ENCODE measurements around the gene ZNF865. TPM values are rescaled to one million over a fixed set of nuclear protein-coding genes. Genes with fewer than 3 reads are reported as not detected.

ZNF865 gene
- total and polyA plus RNA-seq, 4 donors, result 1.1 to 16.4 (median 9.6) TPM

DNA sequence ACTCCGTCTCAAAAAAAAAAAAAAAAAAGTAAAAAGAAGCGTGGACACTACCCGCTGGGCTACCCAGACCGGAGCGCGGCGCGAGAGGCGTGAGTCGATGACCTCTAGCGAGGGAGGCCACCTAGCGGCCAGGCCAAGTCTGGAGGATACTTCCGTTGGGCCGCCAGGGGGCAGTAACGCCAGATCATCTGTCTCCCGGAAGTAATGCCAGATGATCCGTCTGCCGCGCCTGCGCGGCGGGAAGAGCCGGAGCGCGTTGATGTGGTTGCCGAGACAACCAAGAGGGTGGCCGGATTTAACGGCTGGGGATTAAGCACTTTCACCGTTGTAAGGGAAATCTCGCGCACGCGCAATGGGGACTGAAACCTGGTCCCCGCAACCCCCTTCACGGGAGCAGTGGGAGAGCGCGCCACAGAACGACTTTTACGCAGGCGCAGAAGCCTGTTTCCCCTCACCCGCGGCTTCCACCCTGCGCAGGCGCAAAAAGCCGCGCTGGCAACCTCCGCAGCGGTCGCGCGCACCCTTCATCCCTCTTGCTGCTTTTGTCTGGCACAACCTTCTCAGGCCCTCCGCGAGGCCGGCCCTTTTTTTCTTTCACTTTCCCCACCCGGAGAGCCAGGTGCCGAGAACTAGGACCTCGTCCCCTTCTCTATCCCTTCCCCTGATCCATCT is 48.3 kb downstream of the ZNF865 start:
- H3K9me3 ChIP-seq (ENCODE audit: control insufficient read depth, low read length), result no peaks in the 10 kb centered on the region
- H3K27ac ChIP-seq (ENCODE audit: low read depth in 1 of 2, low read length in 2 of 2), result peak overlapping the region in 1 of 2 donors; percentile 97
- ATAC-seq (ENCODE audit: low FRiP score) (peak; percentile 90), DNase-seq (peak; percentile 99 to 100)
- no peaks in the 10 kb centered on the region for H3K36me3 ChIP-seq (ENCODE audit: control insufficient read depth in 1 of 2, insufficient read depth in 2 of 2, low read length in 1 of 2)
- WGBS, 2 donors, result 0% methylated on average over 48 to 57 of the region's 57 CpGs
- H3K4me3 ChIP-seq (ENCODE audit: low read length in 2 of 2), result peak overlapping the region; percentile 4 to 19
- peaks cover 0 to 6% of the 10 kb centered on the region in 2 donors for H3K4me1 ChIP-seq (ENCODE audit: control insufficient read depth in 1 of 2, insufficient read depth in 2 of 2, low read length in 2 of 2)
- H3K27me3 ChIP-seq (ENCODE audit: control insufficient read depth in 1 of 2, insufficient read depth in 2 of 2, low read length in 1 of 2), result no peaks in the 10 kb centered on the region
- intact Hi-C loops (cut with DNase I), result loop anchor here in 1 of 2 donors (1.0 to 10.0 kb wide), 2 partner anchors 22 to 471 kb away; partner anchors contain the start of genes EPN1 and ZNF787

DNA sequence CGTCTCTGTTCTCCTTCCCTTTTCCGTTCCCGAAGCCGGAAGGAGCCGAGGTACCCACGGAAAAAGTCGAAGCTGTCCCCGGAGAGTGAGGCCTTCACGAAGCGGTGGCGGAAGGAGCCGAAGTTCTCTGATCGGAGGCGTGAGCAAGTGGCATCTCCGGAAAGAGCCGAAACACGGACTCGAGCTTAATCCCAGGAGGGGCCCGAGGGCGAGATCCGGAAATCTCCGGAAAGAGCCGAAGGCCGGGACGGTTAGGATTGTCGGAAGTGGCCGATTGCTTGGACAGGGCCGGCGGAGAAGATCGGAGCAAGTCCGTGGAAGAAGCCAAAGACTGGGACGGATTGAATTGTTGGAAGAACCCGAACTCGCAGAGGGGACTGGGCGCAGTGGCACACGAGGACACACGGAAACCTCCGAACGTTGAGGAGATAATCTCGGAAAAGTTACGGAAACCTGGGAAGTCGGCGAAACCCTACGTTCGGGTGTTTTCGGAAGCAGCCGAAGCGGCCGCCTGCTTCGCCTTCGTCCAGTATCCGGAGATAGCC is 48.9 kb downstream of the ZNF865 start:
- peaks cover 0 to 6% of the 10 kb centered on the region in 2 donors for H3K4me1 ChIP-seq (ENCODE audit: control insufficient read depth in 1 of 2, insufficient read depth in 2 of 2, low read length in 2 of 2)
- no peaks in the 10 kb centered on the region for H3K27me3 ChIP-seq (ENCODE audit: control insufficient read depth in 1 of 2, insufficient read depth in 2 of 2, low read length in 1 of 2)
- WGBS, 2 donors, result 0% methylated on average over 52 of the region's 52 CpGs
- H3K27ac ChIP-seq (ENCODE audit: low read depth in 1 of 2, low read length in 2 of 2), result peak overlapping the region in 1 of 2 donors; percentile 97
- peak overlapping the region; percentile 39 to 57 for H3K4me3 ChIP-seq (ENCODE audit: low read length in 2 of 2)
- no peaks in the 10 kb centered on the region for H3K36me3 ChIP-seq (ENCODE audit: control insufficient read depth in 1 of 2, insufficient read depth in 2 of 2, low read length in 1 of 2)
- peak; percentile 99 to 100 for DNase-seq
- H3K9me3 ChIP-seq (ENCODE audit: control insufficient read depth, low read length), result no peaks in the 10 kb centered on the region
- intact Hi-C loops (cut with DNase I), result loop anchor here in 1 of 2 donors (1.0 to 10.0 kb wide), 2 partner anchors 21 to 470 kb away; partner anchors contain the start of genes EPN1 and ZNF787
- ATAC-seq (ENCODE audit: low FRiP score), result peak; percentile 94

DNA sequence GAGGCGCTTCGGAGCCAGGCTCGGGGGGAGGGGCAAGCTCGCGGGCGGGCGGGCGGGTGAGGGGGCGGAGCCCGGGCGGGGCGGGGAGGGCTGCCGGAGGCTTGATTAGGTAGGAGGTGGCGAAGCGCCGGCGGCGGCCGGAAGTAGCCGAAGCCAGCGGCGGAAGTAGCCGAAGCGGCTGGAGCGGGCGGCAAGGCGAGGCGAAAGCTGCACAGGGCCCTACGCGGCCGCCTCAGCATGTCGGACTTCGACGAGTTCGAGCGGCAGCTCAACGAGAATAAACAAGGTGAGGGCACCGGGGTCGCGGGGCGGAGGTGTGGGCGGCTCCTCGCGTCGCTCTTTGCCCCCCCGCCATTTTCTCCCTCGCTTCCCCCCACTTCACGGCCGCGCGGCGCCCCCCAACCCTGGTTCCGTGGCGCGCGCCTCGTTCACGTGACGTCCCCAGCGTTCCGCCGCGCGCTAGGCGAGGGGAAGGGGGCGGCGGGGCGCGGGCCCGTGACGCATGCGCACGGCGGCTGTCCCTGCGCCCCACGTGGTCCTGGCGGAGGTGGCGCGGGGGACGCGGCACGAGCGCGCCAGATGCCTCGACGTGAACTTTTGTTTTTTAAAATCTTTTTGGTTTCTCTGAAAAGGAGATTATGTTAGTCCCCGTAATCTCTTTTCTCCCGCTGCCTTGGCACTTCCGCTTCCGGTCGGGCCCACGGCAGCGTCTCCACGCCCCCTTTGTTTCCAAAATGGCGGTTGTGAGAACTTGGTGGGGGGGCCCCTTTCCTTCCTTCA is 49.6 kb downstream of the ZNF865 start, which contains the start of gene U2AF2:
U2AF2 (plus strand) TSS at position 168 of the 780 bp plus-strand sequence; CDS start at position 238, 70 bp downstream.
- H3K36me3 ChIP-seq (ENCODE audit: control insufficient read depth in 1 of 2, insufficient read depth in 2 of 2, low read length in 1 of 2), result no peaks in the 10 kb centered on the region
- no peaks in the 10 kb centered on the region for H3K27me3 ChIP-seq (ENCODE audit: control insufficient read depth in 1 of 2, insufficient read depth in 2 of 2, low read length in 1 of 2)
- no peaks in the 10 kb centered on the region for H3K9me3 ChIP-seq (ENCODE audit: control insufficient read depth, low read length)
- H3K4me3 ChIP-seq (ENCODE audit: low read length in 2 of 2), result peak within 1 kb of the TSS; percentile 70 to 88
- ATAC-seq (ENCODE audit: low FRiP score), result peak; percentile 86
- intact Hi-C loops (cut with DNase I), result loop anchor here in 1 of 2 donors (1.0 to 10.0 kb wide), 2 partner anchors 20 to 470 kb away; partner anchors contain the start of genes EPN1 and ZNF787
- H3K27ac ChIP-seq (ENCODE audit: low read depth in 1 of 2, low read length in 2 of 2), result peak within 1 kb of the TSS; percentile 29 to 97
- peaks cover 0 to 6% of the 10 kb centered on the region in 2 donors for H3K4me1 ChIP-seq (ENCODE audit: control insufficient read depth in 1 of 2, insufficient read depth in 2 of 2, low read length in 2 of 2)
- peak; percentile 97 to 99 for DNase-seq
- 0 to 1% methylated on average over 61 to 95 of the region's 95 CpGs for WGBS, 2 donors

DNA sequence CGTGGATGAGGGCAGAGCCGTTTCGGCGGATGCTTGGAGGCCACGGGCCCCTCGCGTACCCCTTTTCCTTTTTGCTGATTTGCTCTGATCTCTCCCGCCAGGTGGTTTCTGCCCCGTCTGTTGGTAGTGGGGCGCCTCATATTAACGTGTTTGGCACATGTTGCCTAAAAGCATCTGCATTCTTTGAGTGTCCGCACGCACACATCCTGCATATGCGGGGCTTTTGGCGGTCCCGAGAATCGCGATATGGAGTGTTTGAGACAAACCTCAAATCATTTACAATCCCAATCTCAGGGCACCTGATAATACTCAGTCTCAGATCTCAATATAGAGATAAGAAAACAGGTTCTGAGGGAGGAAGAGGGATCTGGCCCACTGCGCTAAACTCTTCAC is 50.2 kb downstream of the ZNF865 start:
- DNase-seq, result no peak
- Histone ChIP-seq H3K36me3 (ENCODE audit: control insufficient read depth in 1 of 2, insufficient read depth in 2 of 2, low read length in 1 of 2) (no peaks in the 10 kb centered on the region), H3K27me3 (ENCODE audit: control insufficient read depth in 1 of 2, insufficient read depth in 2 of 2, low read length in 1 of 2) (no peaks in the 10 kb centered on the region), H3K4me1 (ENCODE audit: control insufficient read depth in 1 of 2, insufficient read depth in 2 of 2, low read length in 2 of 2) (peaks cover 0 to 6% of the 10 kb centered on the region in 2 donors), H3K9me3 (ENCODE audit: control insufficient read depth, low read length) (no peaks in the 10 kb centered on the region), H3K27ac (ENCODE audit: low read depth in 1 of 2, low read length in 2 of 2) (peak overlapping the region in 1 of 2 donors; percentile 16), H3K4me3 (ENCODE audit: low read length in 2 of 2) (peak overlapping the region; percentile 70 to 88)
- ATAC-seq (ENCODE audit: low FRiP score), result no peak
- WGBS, 2 donors, result 0% methylated on average over 19 of the region's 19 CpGs
- intact Hi-C loops (cut with DNase I), result loop anchor here in 1 of 2 donors (10.0 kb wide), 1 partner anchor 469 kb away; the partner anchor contains the start of gene ZNF787

DNA sequence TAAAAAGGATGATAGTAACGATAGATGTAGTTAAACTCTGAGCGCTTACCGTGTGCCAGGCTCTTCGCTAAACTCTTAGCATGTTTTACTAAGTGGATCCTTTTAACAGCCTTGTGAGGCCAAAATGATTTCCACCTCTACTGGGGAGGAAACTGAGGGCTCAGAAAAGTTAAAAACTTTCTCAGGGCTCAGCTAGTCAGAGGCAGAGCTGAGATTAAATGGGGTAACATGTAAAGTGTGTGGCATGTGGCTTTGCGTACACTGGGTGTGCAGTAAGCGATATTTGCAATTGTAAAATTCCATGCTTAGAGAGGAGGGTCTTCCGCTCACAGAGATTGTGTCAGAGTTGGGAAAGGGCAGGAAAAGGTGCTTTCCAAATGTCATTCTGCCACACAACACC is 51.1 kb downstream of the ZNF865 start:
- no peaks in the 10 kb centered on the region for H3K9me3 ChIP-seq (ENCODE audit: control insufficient read depth, low read length)
- peaks cover 0 to 2% of the 10 kb centered on the region in 2 donors for H3K36me3 ChIP-seq (ENCODE audit: control insufficient read depth in 1 of 2, insufficient read depth in 2 of 2, low read length in 1 of 2)
- intact Hi-C loops (cut with DNase I), result loop anchor here in 1 of 2 donors (10.0 kb wide), 1 partner anchor 468 kb away; the partner anchor contains the start of gene ZNF787
- no peak for DNase-seq
- peaks cover 0 to 6% of the 10 kb centered on the region in 2 donors for H3K4me1 ChIP-seq (ENCODE audit: control insufficient read depth in 1 of 2, insufficient read depth in 2 of 2, low read length in 2 of 2)
- H3K27me3 ChIP-seq (ENCODE audit: control insufficient read depth in 1 of 2, insufficient read depth in 2 of 2, low read length in 1 of 2), result no peaks in the 10 kb centered on the region
- ATAC-seq (ENCODE audit: low FRiP score), result no peak
- 60 to 62% methylated on average over 7 of the region's 7 CpGs for WGBS, 2 donors
- no peak overlapping the region for H3K4me3 ChIP-seq (ENCODE audit: low read length in 2 of 2)
- no peak overlapping the region for H3K27ac ChIP-seq (ENCODE audit: low read depth in 1 of 2, low read length in 2 of 2)

DNA sequence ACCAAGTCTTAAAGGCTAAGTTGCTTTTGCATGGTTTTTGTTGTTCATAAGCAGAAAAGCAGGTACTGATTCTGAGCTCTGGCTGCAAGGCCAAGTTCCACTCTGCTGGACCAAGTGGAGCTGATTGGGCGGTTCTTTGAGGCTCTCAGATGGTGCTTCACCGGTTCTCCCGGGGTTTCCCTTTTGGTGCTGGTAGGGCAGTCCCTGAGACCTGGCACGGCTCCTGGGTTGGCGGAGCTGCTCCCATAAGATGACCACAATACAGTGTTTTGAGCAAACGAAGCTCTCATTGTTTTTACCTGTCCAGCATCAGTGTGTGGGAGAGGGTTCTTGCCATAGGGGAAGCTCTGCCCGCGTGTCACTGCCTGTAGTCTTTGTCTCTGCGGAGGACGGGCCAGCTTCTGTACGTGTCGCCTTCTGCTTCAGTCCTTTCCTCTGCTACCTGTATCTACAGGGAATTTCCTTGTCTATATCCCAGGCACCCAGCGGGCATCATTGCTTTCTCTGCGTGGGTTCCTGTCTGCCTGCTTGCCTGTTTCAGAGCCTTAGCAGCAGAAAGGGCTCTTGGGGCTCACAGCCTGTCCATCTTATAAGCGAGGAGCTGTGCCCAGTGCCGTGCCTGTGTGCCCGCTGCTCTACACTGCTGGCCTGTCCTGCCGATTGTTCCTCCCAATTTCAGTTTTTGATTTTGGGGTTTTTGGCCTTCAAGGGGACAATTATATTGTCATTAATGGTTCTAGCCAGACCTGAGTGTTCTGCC is 51.7 kb downstream of the ZNF865 start:
- H3K27ac ChIP-seq (ENCODE audit: low read depth in 1 of 2, low read length in 2 of 2), result no peak overlapping the region
- intact Hi-C loops (cut with DNase I), result loop anchor here in 1 of 2 donors (10.0 kb wide), 1 partner anchor 468 kb away; the partner anchor contains the start of gene ZNF787
- H3K9me3 ChIP-seq (ENCODE audit: control insufficient read depth, low read length), result no peaks in the 10 kb centered on the region
- H3K4me3 ChIP-seq (ENCODE audit: low read length in 2 of 2), result no peak overlapping the region
- DNase-seq (no peak), ATAC-seq (ENCODE audit: low FRiP score) (no peak)
- H3K27me3 ChIP-seq (ENCODE audit: control insufficient read depth in 1 of 2, insufficient read depth in 2 of 2, low read length in 1 of 2), result no peaks in the 10 kb centered on the region
- peaks cover 0 to 2% of the 10 kb centered on the region in 2 donors for H3K36me3 ChIP-seq (ENCODE audit: control insufficient read depth in 1 of 2, insufficient read depth in 2 of 2, low read length in 1 of 2)
- peaks cover 0 to 6% of the 10 kb centered on the region in 2 donors for H3K4me1 ChIP-seq (ENCODE audit: control insufficient read depth in 1 of 2, insufficient read depth in 2 of 2, low read length in 2 of 2)
- WGBS, 2 donors, result 52 to 53% methylated on average over 18 of the region's 18 CpGs

DNA sequence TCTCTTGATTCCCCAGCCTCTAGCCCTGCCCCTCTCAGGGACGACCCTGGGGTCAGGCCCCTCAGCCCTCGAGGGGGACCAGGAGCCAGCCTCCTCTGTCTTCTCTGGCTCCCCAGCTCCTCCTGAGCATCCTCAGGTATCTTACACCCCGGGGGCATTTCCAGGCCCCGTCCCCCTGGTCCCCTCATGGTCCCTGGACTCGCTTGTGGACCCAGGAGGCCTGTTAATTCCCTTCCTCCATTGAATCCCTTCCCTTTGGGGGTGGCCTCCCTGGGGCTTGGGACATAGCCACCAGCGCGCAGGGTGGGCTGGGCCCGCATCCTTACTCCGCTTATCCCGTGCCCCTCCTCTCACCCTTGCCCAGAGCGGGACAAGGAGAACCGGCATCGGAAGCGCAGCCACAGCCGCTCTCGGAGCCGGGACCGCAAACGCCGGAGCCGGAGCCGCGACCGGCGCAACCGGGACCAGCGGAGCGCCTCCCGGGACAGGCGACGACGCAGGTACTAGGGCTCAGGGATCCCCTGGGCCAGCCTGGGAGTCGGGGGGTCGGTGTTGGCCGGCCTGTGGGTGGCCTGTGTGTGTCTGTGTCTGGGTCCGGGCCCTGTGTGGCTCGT is 53.5 kb downstream of the ZNF865 start:
- Histone ChIP-seq H3K4me1 (ENCODE audit: control insufficient read depth in 1 of 2, insufficient read depth in 2 of 2, low read length in 2 of 2) (peaks cover 0 to 6% of the 10 kb centered on the region in 2 donors), H3K4me3 (ENCODE audit: low read length in 2 of 2) (no peak overlapping the region), H3K27me3 (ENCODE audit: control insufficient read depth in 1 of 2, insufficient read depth in 2 of 2, low read length in 1 of 2) (no peaks in the 10 kb centered on the region), H3K9me3 (ENCODE audit: control insufficient read depth, low read length) (no peaks in the 10 kb centered on the region), H3K36me3 (ENCODE audit: control insufficient read depth in 1 of 2, insufficient read depth in 2 of 2, low read length in 1 of 2) (peaks cover 3 to 11% of the 10 kb centered on the region in 2 donors), H3K27ac (ENCODE audit: low read depth in 1 of 2, low read length in 2 of 2) (no peak overlapping the region)
- intact Hi-C loops (cut with DNase I), result loop anchor here in 1 of 2 donors (10.0 kb wide), 1 partner anchor 466 kb away; the partner anchor contains the start of gene ZNF787
- WGBS, 2 donors, result 90 to 91% methylated on average over 37 of the region's 37 CpGs
- ATAC-seq (ENCODE audit: low FRiP score) (no peak), DNase-seq (no peak)

Data from aorta (tissue), 5 donors.